H1 (cell line): ENCODE measurements around the gene ZBTB4. TPM values are rescaled to one million over a fixed set of nuclear protein-coding genes. Genes with fewer than 3 reads are reported as not detected.

ENCODE experiments used
- CTCF ChIA-PET: fragments of 300-600 bp; sonication (Branson Sonifier 250); formaldehyde crosslinking; loops from one replicate; lab custom pipeline; 2021; ENCODE audit not compliant: partially characterized antibody; lab: Charles Lee
- POLR2A ChIA-PET: fragments of 300-600 bp; sonication (Branson Sonifier 250); formaldehyde crosslinking; loops from one replicate; lab custom pipeline; 2021; ENCODE audit warnings: inconsistent platforms; ENCODE audit not compliant: partially characterized antibody; lab: Charles Lee
- DNase-seq, 2 experiments: peaks; one replicate each; pipeline versions ENCODE4 v3.0.0 to v3.0.0-alpha.2; 2010 to 2022; ENCODE audit warnings: low spot score in 2 of 2, low read depth in 1 of 2, mixed read lengths in 1 of 2
- FAIRE-seq: peaks from 2 replicates; lab custom pipeline; 2011; peaks lifted over from hg19 to GRCh38; lab: Jason Lieb, UNC
- H2AFZ ChIP-seq: 2 replicates; pipeline ENCODE4 v1.8.1; 2012; ENCODE audit warnings: low read length, inconsistent platforms
- H2AK5ac ChIP-seq: 2 replicates; pipeline ENCODE4 v1.6.1; 2013; ENCODE audit warnings: low read depth, low read length
- H2BK120ac ChIP-seq: replicated peaks from 2 replicates; pipeline ENCODE3; 2013; ENCODE audit warnings: low read depth, low read length, inconsistent platforms
- H2BK12ac ChIP-seq: 2 replicates; pipeline ENCODE4 v1.6.1; 2013; ENCODE audit warnings: low read depth, low read length
- H2BK15ac ChIP-seq: 2 replicates; pipeline ENCODE4 v1.6.1; 2013; ENCODE audit warnings: low read length
- H2BK20ac ChIP-seq: 2 replicates; pipeline ENCODE4 v1.6.1; 2013; ENCODE audit warnings: low read length
- H2BK5ac ChIP-seq: 2 replicates; pipeline ENCODE4 v1.6.1; 2013; ENCODE audit warnings: low read depth, low read length
- H3K14ac ChIP-seq: 2 replicates; pipeline ENCODE4 v1.6.1; 2013; ENCODE audit warnings: inconsistent platforms; ENCODE audit not compliant: insufficient read length
- H3K18ac ChIP-seq: 2 replicates; pipeline ENCODE4 v1.6.1; 2013; ENCODE audit warnings: low read length; ENCODE audit errors: extremely low read depth
- H3K23ac ChIP-seq: 2 replicates; pipeline ENCODE4 v1.6.1; 2013; ENCODE audit warnings: inconsistent platforms; ENCODE audit not compliant: insufficient read length
- H3K23me2 ChIP-seq: 2 replicates; pipeline ENCODE4 v1.6.1; 2013; ENCODE audit warnings: low read depth, low read length
- H3K27ac ChIP-seq: 2 replicates; pipeline ENCODE4 v1.6.1; 2011; ENCODE audit warnings: low read depth, low read length, inconsistent platforms
- H3K27me3 ChIP-seq, 4 experiments: replicated peaks in 1 of 4; 1 replicate in 1 of 4; 2 replicates in 3 of 4; pipeline versions ENCODE4 v1.6.1 to v1.8.1; 2011 to 2013; ENCODE audit warnings: low read length in 3 of 4, mild to moderate bottlenecking in 3 of 4, inconsistent platforms in 2 of 4, mixed read lengths in 2 of 4, moderate library complexity in 1 of 4; ENCODE audit not compliant: control insufficient read depth in 3 of 4, insufficient read depth in 3 of 4; ENCODE audit errors: extremely low read depth in 1 of 4
- H3K36me3 ChIP-seq, 4 experiments: 2 replicates each; pipeline versions ENCODE4 v1.6.1 to v1.8.1; 2011 to 2013; ENCODE audit warnings: mild to moderate bottlenecking in 4 of 4, low read length in 3 of 4, moderate library complexity in 2 of 4, control low read depth in 1 of 4, inconsistent platforms in 1 of 4; ENCODE audit not compliant: insufficient read depth in 4 of 4, control insufficient read depth in 2 of 4
- H3K4ac ChIP-seq: replicated peaks from 2 replicates; pipeline ENCODE3; 2013; ENCODE audit warnings: low read length, low read depth, mixed read lengths, inconsistent platforms; ENCODE audit not compliant: insufficient read length
- H3K4me1 ChIP-seq, 4 experiments: replicated peaks in 1 of 4; 1 replicate in 1 of 4; 2 replicates in 3 of 4; pipeline versions ENCODE4 v1.6.1 to v1.8.1; 2011 to 2013; ENCODE audit warnings: low read length in 3 of 4, inconsistent platforms in 2 of 4, mixed read lengths in 1 of 4; ENCODE audit not compliant: insufficient read depth in 4 of 4, control insufficient read depth in 3 of 4
- H3K4me2 ChIP-seq, 2 experiments: 2 replicates each; pipeline versions ENCODE4 v1.6.1 to v1.8.1; 2011 to 2013; ENCODE audit warnings: low read depth in 2 of 2, low read length in 2 of 2, control low read depth in 1 of 2, inconsistent platforms in 1 of 2, mild to moderate bottlenecking in 1 of 2; ENCODE audit not compliant: insufficient read depth in 1 of 2
- H3K4me3 ChIP-seq, 4 experiments: fragments of 200-600, 300-600 bp in 1 of 4; sonication (generic), shearing (Covaris generic), sonication (Bioruptor Twin) in 1 of 4; 2 replicates each; pipeline versions ENCODE4 v1.5.1 to v1.8.1; 2011 to 2016; ENCODE audit warnings: low read length in 4 of 4, low read depth in 3 of 4, control low read depth in 2 of 4, inconsistent platforms in 2 of 4, mild to moderate bottlenecking in 2 of 4, mixed read lengths in 1 of 4, moderate library complexity in 1 of 4; ENCODE audit not compliant: insufficient read depth in 2 of 4; ENCODE audit errors: extremely low read depth in 1 of 4
- H3K56ac ChIP-seq: replicated peaks from 2 replicates; pipeline ENCODE3; 2013; ENCODE audit warnings: low read depth, mild to moderate bottlenecking, mixed read lengths, low read length, inconsistent platforms; ENCODE audit not compliant: insufficient read length
- H3K79me1 ChIP-seq: 2 replicates; pipeline ENCODE4 v1.6.1; 2013; ENCODE audit warnings: low read depth, low read length, control low read depth
- H3K79me2 ChIP-seq, 2 experiments: 2 replicates each; pipeline versions ENCODE4 v1.6.1 to v1.8.1; 2012 to 2013; ENCODE audit warnings: low read length in 2 of 2, mild to moderate bottlenecking in 2 of 2, inconsistent platforms in 1 of 2; ENCODE audit not compliant: insufficient read depth in 2 of 2, control insufficient read depth in 1 of 2
- H3K9ac ChIP-seq, 4 experiments: replicated peaks in 1 of 4; 1 replicate in 1 of 4; 2 replicates in 3 of 4; pipeline versions ENCODE4 v1.6.1 to v1.8.1; 2011 to 2013; ENCODE audit warnings: low read depth in 3 of 4, low read length in 3 of 4, control low read depth in 2 of 4, mild to moderate bottlenecking in 2 of 4, moderate library complexity in 2 of 4, inconsistent platforms in 1 of 4; ENCODE audit errors: extremely low read depth in 1 of 4
- H3K9me3 ChIP-seq, 2 experiments: 2 replicates each; pipeline versions ENCODE4 v1.6.1 to v1.8.1; 2012 to 2013; ENCODE audit warnings: mild to moderate bottlenecking in 2 of 2, moderate library complexity in 2 of 2, control low read depth in 1 of 2, inconsistent platforms in 1 of 2, low read depth in 1 of 2, low read length in 1 of 2, mixed read lengths in 1 of 2; ENCODE audit not compliant: insufficient read depth in 2 of 2
- H4K20me1 ChIP-seq, 2 experiments: replicated peaks in 1 of 2; 2 replicates each; pipeline versions ENCODE3 to v1.8.1; 2011 to 2013; ENCODE audit warnings: inconsistent platforms in 2 of 2, low read length in 2 of 2, mild to moderate bottlenecking in 1 of 2; ENCODE audit not compliant: insufficient read depth in 2 of 2, control insufficient read depth in 1 of 2
- H4K5ac ChIP-seq: 2 replicates; pipeline ENCODE4 v1.6.1; 2013; ENCODE audit warnings: low read length, low read depth, mixed read lengths, inconsistent platforms; ENCODE audit not compliant: insufficient read length
- H4K8ac ChIP-seq: 2 replicates; pipeline ENCODE4 v1.8.0; 2013; ENCODE audit warnings: mild to moderate bottlenecking, moderate library complexity, low read length, inconsistent platforms; ENCODE audit not compliant: insufficient read depth; ENCODE audit errors: extremely low read depth
- H4K91ac ChIP-seq: replicated peaks from 2 replicates; pipeline ENCODE3; 2013; ENCODE audit warnings: low read length, mixed read lengths, inconsistent platforms; ENCODE audit not compliant: insufficient read length
- RXRA ChIP-seq: IDR thresholded peaks from 2 replicates; pipeline ENCODE4 v1.6.1; 2011; ENCODE audit warnings: low read depth, mild to moderate bottlenecking, low read length, moderate library complexity; ENCODE audit not compliant: insufficient read depth
- WGBS, 2 experiments: shearing (Covaris generic) in 1 of 2; methylation state at CpG; one replicate each; pipeline versions ENCODE4 v1.1.6 to v1.1.7; 2013 to 2015; ENCODE audit warnings: low lambda C conversion rate in 2 of 2, mixed read lengths in 2 of 2, inconsistent platforms in 1 of 2, low coverage in 1 of 2, missing lambda C conversion rate in 1 of 2; ENCODE audit not compliant: insufficient replicate concordance in 2 of 2, insufficient coverage in 1 of 2, insufficient read length in 1 of 2; ENCODE audit errors: extremely low coverage in 1 of 2, missing lambda C conversion rate in 1 of 2; 5-methylcytosine and 5-hydroxymethylcytosine counted together
- polyA plus RNA-seq, 7 experiments: library from polyadenylated mRNA; depleted of rRNA in 3 of 7; stranded (reverse) in 5 of 7; unstranded in 2 of 7; fragments of >200 nt in 5 of 7; fragments of 200-250 nt in 2 of 7; gene quantifications; 1 replicate in 5 of 7; 2 replicates in 1 of 7; 4 replicates in 1 of 7; pipeline versions ENCODE4 v1.2.1 to v1.2.3, GENCODE V29; 2011 to 2013; ENCODE audit warnings: missing spikeins in 2 of 7, mixed read lengths in 2 of 7
- total RNA-seq: library from RNA; stranded (reverse); fragmentation: NEBNext Ultra II Directional; extraction: Animal tissue kit (Norgen Biotek cat#: 25700); gene quantifications from 2 replicates; pipeline ENCODE4 v1.2.1, GENCODE V29; 2021
- TF ChIP-seq, protein P1 (sequence below): IDR thresholded peaks from 2 replicates; pipeline ENCODE4 v1.6.1; 2012; ENCODE audit warnings: inconsistent platforms
- TF ChIP-seq, protein P2 (sequence below): IDR thresholded peaks from 2 replicates; pipeline ENCODE4 v1.6.1; 2011; ENCODE audit warnings: low read length, improper control_type of control experiment

ZBTB4 gene
- total and polyA plus RNA-seq, 2 of the 8 experiments (the other 6 are each of a cell fraction or from before 2014, with no cell fraction given) = 5.9 to 10.1 TPM

DNA sequence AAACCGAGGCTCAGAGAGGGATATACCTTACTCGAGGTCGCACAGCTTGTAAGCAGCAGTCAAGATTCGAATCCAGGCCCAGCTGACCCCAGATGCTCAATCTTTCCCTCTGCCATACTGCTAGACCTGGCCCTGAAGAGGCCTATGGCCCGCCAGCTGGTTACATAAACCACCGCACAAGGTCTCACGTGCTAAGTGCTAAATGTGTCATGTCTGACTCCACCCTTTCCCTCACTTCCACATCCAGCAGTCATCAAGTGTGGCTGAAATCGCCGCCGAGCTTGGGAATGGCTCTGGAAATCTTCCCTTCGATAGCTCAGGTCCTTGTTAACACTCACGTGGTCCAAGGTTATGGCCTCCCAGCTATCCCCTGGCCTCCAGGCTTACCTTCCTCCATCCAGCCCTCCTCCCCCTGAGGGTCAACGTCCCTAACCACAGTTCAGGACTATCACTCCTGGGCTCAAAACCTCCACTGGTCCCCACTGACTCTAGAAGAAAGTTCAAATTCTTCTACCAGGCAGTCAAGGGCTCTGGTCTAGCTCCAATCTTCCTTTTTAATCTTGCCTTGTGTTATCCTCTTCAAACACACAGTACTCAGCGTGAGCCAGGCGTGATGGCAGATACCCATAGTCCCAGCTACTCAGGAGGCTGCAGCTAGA is 3.5 kb downstream of the ZBTB4 start:
- Histone ChIP-seq H4K20me1 (peaks cover 0 to 5% of the 10 kb centered on the region in 2 experiments), H3K36me3 (no peaks in the 10 kb centered on the region), H3K4me2 (no peak overlapping the region), H3K4ac (no peak overlapping the region), H2BK20ac (no peak overlapping the region), H3K27ac (no peak overlapping the region), H2AFZ (no peak overlapping the region), H4K91ac (no peak overlapping the region), H3K18ac (no peak overlapping the region), H4K8ac (no peak overlapping the region), H3K14ac (no peak overlapping the region), H2BK15ac (no peak overlapping the region), H3K56ac (no peak overlapping the region), H2BK5ac (peak overlapping the region; percentile 66; the same call in 1 of the 2 replicates), H3K4me3 (no peak overlapping the region), H2AK5ac (no peak overlapping the region), H2BK120ac (no peak overlapping the region), H3K9me3 (no peaks in the 10 kb centered on the region), H3K79me1 (peaks cover 12% of the 10 kb centered on the region), H3K4me1 (peaks cover 2 to 18% (median 15%) of the 10 kb centered on the region in 4 experiments), H2BK12ac (no peak overlapping the region), H3K79me2 (peaks cover 0 to 31% of the 10 kb centered on the region in 2 experiments; a peak in 2 of 4 replicates), H4K5ac (no peak overlapping the region), H3K23ac (no peak overlapping the region), H3K27me3 (no peaks in the 10 kb centered on the region; a peak in 1 of 7 replicates), H3K9ac (no peak overlapping the region; a peak in 1 of 7 replicates), H3K23me2 (peaks cover 11% of the 10 kb centered on the region)
- WGBS, 2 experiments = 92% methylated on average over 15 of the region's 15 CpGs; no CpG with 5 or more reads in 1 of the 2 experiments
- ChIA-PET CTCF (interaction anchor here (0.9 to 3.3 kb wide), 10 partner anchors 10 to 119 kb away, joined by 3 to 17 read pairs (median 4); partner anchors contain the start of gene TMEM102), POLR2A (interaction anchor here (0.9 to 14.3 kb wide), 8 partner anchors 10 to 113 kb away, joined by 3 to 339 read pairs (median 6); partner anchors contain the start of genes CHRNB1, FGF11, NLGN2 and PLSCR3)
- DNase-seq = no peak
- no peak for FAIRE-seq
- TF ChIP-seq, protein P1, sequence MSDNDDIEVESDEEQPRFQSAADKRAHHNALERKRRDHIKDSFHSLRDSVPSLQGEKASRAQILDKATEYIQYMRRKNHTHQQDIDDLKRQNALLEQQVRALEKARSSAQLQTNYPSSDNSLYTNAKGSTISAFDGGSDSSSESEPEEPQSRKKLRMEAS = no peak
- TF ChIP-seq, protein P2, sequence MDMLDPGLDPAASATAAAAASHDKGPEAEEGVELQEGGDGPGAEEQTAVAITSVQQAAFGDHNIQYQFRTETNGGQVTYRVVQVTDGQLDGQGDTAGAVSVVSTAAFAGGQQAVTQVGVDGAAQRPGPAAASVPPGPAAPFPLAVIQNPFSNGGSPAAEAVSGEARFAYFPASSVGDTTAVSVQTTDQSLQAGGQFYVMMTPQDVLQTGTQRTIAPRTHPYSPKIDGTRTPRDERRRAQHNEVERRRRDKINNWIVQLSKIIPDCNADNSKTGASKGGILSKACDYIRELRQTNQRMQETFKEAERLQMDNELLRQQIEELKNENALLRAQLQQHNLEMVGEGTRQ = no peak
- TF ChIP-seq RXRA = no peak
